ENCODE results near the gene ZFP36L1. TPM values are rescaled to one million over a fixed set of nuclear protein-coding genes. Genes with fewer than 3 reads are reported as not detected.

ZFP36L1 gene
- total RNA-seq, 1 experiment from 2014 or later: 304 TPM

DNA sequence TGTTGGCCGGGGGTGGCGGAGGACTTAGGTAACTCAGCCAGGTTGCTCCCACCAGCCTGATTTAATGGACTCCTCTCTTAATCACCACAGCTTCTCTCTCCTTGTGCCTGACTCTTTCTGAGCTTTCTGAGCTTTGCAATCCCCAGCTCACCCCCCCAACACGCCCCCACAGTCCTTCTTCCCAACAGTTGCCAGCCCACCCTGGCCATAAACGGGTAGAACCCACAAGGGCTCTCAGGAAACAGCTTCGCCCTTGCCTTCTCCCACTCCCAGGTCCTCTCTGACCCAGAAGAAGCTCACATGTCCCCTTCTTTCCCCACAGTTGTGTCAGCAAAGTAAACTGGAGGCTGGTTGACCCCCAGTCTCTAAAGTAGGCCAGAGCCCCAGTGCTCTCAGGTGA lies 32.9 kb downstream of the ZFP36L1 start:
- no peaks in the 10 kb centered on the region for H3K9me3 ChIP-seq (ENCODE audit: control insufficient read depth in 1 of 2, insufficient read depth in 1 of 2, low read depth in 1 of 2, low read length in 2 of 2)
- POLR2A ChIA-PET: no interaction called here
- DNase-seq (ENCODE audit: low read depth, low spot score) (no peak), ATAC-seq (no peak)
- intact Hi-C loops (cut with micrococcal nuclease): no loop called here
- H3K4me1 ChIP-seq (ENCODE audit: control insufficient read depth in 1 of 2, insufficient read depth in 2 of 2, low read length in 2 of 2): peaks cover 5 to 14% of the 10 kb centered on the region in 2 experiments; a peak in 2 of 4 replicates
- no peaks in the 10 kb centered on the region for H3K36me3 ChIP-seq (ENCODE audit: control insufficient read depth in 1 of 2, insufficient read depth in 2 of 2, low read length in 2 of 2)
- CTCF ChIA-PET: no interaction called here
- TF ChIP-seq ZNF274 (IDR thresholded peaks at IDR 0.05; ENCODE audit: low read depth, low read length): no peak
- no peak for TF ChIP-seq RAD21 (IDR thresholded peaks at IDR 0.05; ENCODE audit: low read depth)
- TF ChIP-seq CBX3 (IDR thresholded peaks at IDR 0.05; ENCODE audit: low read depth): no peak
- TF ChIP-seq EZH2phosphoT487 (IDR thresholded peaks at IDR 0.05; ENCODE audit: borderline replicate concordance): no peak
- TF ChIP-seq, protein P1, sequence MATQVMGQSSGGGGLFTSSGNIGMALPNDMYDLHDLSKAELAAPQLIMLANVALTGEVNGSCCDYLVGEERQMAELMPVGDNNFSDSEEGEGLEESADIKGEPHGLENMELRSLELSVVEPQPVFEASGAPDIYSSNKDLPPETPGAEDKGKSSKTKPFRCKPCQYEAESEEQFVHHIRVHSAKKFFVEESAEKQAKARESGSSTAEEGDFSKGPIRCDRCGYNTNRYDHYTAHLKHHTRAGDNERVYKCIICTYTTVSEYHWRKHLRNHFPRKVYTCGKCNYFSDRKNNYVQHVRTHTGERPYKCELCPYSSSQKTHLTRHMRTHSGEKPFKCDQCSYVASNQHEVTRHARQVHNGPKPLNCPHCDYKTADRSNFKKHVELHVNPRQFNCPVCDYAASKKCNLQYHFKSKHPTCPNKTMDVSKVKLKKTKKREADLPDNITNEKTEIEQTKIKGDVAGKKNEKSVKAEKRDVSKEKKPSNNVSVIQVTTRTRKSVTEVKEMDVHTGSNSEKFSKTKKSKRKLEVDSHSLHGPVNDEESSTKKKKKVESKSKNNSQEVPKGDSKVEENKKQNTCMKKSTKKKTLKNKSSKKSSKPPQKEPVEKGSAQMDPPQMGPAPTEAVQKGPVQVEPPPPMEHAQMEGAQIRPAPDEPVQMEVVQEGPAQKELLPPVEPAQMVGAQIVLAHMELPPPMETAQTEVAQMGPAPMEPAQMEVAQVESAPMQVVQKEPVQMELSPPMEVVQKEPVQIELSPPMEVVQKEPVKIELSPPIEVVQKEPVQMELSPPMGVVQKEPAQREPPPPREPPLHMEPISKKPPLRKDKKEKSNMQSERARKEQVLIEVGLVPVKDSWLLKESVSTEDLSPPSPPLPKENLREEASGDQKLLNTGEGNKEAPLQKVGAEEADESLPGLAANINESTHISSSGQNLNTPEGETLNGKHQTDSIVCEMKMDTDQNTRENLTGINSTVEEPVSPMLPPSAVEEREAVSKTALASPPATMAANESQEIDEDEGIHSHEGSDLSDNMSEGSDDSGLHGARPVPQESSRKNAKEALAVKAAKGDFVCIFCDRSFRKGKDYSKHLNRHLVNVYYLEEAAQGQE (IDR thresholded peaks at IDR 0.05; ENCODE audit: low read depth): no peak
- TF ChIP-seq CEBPB (IDR thresholded peaks at IDR 0.05; ENCODE audit: low read depth): no peak
- TF ChIP-seq, protein P2, sequence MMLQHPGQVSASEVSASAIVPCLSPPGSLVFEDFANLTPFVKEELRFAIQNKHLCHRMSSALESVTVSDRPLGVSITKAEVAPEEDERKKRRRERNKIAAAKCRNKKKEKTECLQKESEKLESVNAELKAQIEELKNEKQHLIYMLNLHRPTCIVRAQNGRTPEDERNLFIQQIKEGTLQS (IDR thresholded peaks at IDR 0.05): no peak
- no peak for TF ChIP-seq POLR2A (IDR thresholded peaks at IDR 0.05; ENCODE audit: borderline replicate concordance, extremely low read depth, insufficient read depth, insufficient read length)
- TF ChIP-seq SRF (IDR thresholded peaks at IDR 0.05; ENCODE audit: low read depth): no peak
- TF ChIP-seq SIN3A (IDR thresholded peaks at IDR 0.05; ENCODE audit: low read depth): no peak
- no peak for TF ChIP-seq EZH2 (IDR thresholded peaks at IDR 0.05)
- TF ChIP-seq, protein P3, sequence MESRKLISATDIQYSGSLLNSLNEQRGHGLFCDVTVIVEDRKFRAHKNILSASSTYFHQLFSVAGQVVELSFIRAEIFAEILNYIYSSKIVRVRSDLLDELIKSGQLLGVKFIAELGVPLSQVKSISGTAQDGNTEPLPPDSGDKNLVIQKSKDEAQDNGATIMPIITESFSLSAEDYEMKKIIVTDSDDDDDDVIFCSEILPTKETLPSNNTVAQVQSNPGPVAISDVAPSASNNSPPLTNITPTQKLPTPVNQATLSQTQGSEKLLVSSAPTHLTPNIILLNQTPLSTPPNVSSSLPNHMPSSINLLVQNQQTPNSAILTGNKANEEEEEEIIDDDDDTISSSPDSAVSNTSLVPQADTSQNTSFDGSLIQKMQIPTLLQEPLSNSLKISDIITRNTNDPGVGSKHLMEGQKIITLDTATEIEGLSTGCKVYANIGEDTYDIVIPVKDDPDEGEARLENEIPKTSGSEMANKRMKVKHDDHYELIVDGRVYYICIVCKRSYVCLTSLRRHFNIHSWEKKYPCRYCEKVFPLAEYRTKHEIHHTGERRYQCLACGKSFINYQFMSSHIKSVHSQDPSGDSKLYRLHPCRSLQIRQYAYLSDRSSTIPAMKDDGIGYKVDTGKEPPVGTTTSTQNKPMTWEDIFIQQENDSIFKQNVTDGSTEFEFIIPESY (IDR thresholded peaks at IDR 0.05; ENCODE audit: extremely low read depth, insufficient replicate concordance, low read length): no peak
- TF ChIP-seq POLR2AphosphoS5 (IDR thresholded peaks at IDR 0.05; ENCODE audit: low read depth, low read length): no peak
- no peak for TF ChIP-seq ELF1 (IDR thresholded peaks at IDR 0.05; ENCODE audit: borderline replicate concordance, low read depth)
- TF ChIP-seq SP1 (IDR thresholded peaks at IDR 0.05; ENCODE audit: low read depth): no peak
- no peak overlapping the region for H3K27ac ChIP-seq (ENCODE audit: low read depth, low read length)
- RAD21 ChIA-PET (ENCODE audit: low non-redundant PET in 1 of 2, low total read pairs in 2 of 2, uncharacterized antibody in 2 of 2, unreplicated experiment in 2 of 2): no interaction called here
- no peak overlapping the region for H3K4me2 ChIP-seq (ENCODE audit: low read length)
- H4K20me1 ChIP-seq (ENCODE audit: insufficient read depth): no peaks in the 10 kb centered on the region
- H3K79me2 ChIP-seq (ENCODE audit: insufficient read depth, low read length): no peaks in the 10 kb centered on the region
- no peak overlapping the region for H3K4me3 ChIP-seq (replicated peaks in 1 of 2; ENCODE audit: low read depth in 1 of 2, low read length in 2 of 2)
- H3K27me3 ChIP-seq (ENCODE audit: insufficient read depth, low read length): no peaks in the 10 kb centered on the region
- H3K9ac ChIP-seq (ENCODE audit: low read length): no peak overlapping the region
- BruUV-seq (replicated peaks): no TSS peak
- H2AFZ ChIP-seq (ENCODE audit: low read depth, low read length, poor library complexity, severe bottlenecking): no peak overlapping the region
- H3K9me2 ChIP-seq (ENCODE audit: insufficient read depth): no peaks in the 10 kb centered on the region
